ENCODE data around the gene PIGR. TPM values are rescaled to one million over a fixed set of nuclear protein-coding genes. Genes with fewer than 3 reads are reported as not detected.

Gene PIGR
- total RNA-seq, 1 donor from 2014 or later = not detected

DNA sequence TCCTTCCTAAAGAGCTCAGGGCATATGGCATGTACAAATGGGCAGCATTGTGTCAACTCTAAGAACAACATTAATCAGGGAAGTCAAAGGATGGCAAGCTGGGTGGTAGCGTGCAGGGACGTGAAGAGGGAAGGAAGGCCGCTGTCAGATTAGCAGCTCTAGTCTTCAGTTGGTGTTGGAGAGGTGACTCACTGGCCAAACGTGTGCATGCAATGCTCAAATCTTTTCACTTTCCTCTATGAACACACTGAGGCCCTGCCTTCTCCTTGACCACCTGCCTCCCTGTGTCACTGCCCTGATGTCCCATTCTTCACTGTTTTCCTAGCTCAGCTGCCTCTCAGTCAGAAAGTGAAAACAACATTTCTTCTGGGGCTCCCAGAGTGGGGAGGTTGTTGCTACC, 5.9 kb upstream of the PIGR start:
- H3K4me1 Mint-ChIP-seq (ENCODE audit: low read depth, unreplicated experiment) = no peaks in the 10 kb centered on the region
- TF ChIP-seq, protein P1, sequence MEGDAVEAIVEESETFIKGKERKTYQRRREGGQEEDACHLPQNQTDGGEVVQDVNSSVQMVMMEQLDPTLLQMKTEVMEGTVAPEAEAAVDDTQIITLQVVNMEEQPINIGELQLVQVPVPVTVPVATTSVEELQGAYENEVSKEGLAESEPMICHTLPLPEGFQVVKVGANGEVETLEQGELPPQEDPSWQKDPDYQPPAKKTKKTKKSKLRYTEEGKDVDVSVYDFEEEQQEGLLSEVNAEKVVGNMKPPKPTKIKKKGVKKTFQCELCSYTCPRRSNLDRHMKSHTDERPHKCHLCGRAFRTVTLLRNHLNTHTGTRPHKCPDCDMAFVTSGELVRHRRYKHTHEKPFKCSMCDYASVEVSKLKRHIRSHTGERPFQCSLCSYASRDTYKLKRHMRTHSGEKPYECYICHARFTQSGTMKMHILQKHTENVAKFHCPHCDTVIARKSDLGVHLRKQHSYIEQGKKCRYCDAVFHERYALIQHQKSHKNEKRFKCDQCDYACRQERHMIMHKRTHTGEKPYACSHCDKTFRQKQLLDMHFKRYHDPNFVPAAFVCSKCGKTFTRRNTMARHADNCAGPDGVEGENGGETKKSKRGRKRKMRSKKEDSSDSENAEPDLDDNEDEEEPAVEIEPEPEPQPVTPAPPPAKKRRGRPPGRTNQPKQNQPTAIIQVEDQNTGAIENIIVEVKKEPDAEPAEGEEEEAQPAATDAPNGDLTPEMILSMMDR (IDR thresholded peaks at IDR 0.05; ENCODE audit: partially characterized antibody, unreplicated experiment) = no peak
- no peak overlapping the region for H3K27ac Mint-ChIP-seq (ENCODE audit: unreplicated experiment)
- peaks cover 2% of the 10 kb centered on the region for H3K27me3 Mint-ChIP-seq (ENCODE audit: unreplicated experiment)
- no peak overlapping the region for H3K4me3 Mint-ChIP-seq (ENCODE audit: unreplicated experiment)
- H3K9me3 Mint-ChIP-seq (ENCODE audit: unreplicated experiment) = no peaks in the 10 kb centered on the region
- no peak for DNase-seq
- peaks cover 4% of the 10 kb centered on the region for H3K36me3 Mint-ChIP-seq (ENCODE audit: unreplicated experiment)

DNA sequence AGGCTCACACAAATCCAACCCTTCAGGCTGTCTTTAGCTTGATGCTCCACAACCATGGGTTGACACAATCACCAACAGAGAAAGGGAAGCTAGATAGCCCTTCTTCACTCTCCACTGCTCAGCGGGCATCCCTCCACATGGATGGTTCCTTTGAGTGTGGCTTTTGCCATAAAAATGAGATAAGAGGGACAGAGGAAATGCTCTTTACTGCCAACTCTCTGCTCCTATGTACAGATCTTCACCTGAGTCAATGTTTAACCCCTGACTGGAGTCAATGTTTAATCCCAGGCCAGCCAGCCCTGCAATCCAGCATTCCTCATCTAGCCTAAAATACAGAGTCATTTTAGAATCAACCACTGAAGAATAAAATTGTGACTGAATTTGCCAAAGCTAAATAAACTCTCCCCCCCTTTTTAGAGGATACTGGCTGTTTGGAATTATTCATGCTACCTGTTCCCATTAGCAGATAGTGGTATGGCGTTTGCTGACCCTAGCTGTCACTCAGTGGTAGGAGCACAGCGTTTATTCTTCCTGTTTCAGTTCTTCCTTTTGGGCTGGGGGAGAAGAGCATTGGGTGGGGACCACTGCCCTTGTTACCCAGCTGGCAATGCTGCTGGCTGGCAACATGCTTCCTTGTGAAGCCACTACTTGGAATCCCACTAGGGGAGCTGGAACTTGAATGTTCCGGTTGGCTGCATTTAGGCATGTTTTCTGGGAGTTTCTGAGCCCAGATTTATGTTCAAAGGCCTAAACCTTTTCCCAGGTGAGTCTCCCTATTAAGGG, 5.2 kb upstream of the PIGR start:
- H3K4me1 Mint-ChIP-seq (ENCODE audit: low read depth, unreplicated experiment) = no peaks in the 10 kb centered on the region
- H3K9me3 Mint-ChIP-seq (ENCODE audit: unreplicated experiment) = no peaks in the 10 kb centered on the region
- no peak overlapping the region for H3K27ac Mint-ChIP-seq (ENCODE audit: unreplicated experiment)
- no peak overlapping the region for H3K4me3 Mint-ChIP-seq (ENCODE audit: unreplicated experiment)
- no peak for DNase-seq
- TF ChIP-seq, protein P1 (IDR thresholded peaks at IDR 0.05; ENCODE audit: partially characterized antibody, unreplicated experiment) = no peak
- H3K27me3 Mint-ChIP-seq (ENCODE audit: unreplicated experiment) = peaks cover 2% of the 10 kb centered on the region
- peaks cover 4% of the 10 kb centered on the region for H3K36me3 Mint-ChIP-seq (ENCODE audit: unreplicated experiment)

DNA sequence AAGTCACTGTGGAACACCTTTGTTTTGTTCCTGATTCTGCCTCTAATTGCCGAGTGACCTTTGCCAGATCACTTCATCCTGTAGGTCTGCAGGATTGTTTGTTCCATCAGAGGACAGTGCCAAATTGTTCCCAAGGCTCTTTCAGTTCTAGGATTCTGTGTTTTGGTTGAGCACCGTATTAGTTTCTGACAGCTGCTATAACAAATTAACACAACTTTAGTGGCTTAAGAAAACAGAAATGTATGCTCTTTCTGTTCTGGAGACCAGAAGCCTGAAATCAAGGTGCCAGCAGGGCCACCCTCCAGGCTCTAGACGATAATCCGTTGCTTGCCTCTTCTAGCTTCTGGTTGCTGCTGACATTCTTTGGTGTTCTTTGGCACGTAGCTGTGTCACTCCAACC, 3.4 kb upstream of the PIGR start:
- no peaks in the 10 kb centered on the region for H3K9me3 Mint-ChIP-seq (ENCODE audit: unreplicated experiment)
- H3K4me3 Mint-ChIP-seq (ENCODE audit: unreplicated experiment) = no peak overlapping the region
- no peak overlapping the region for H3K27ac Mint-ChIP-seq (ENCODE audit: unreplicated experiment)
- DNase-seq = no peak
- TF ChIP-seq, protein P1 (IDR thresholded peaks at IDR 0.05; ENCODE audit: partially characterized antibody, unreplicated experiment) = no peak
- H3K27me3 Mint-ChIP-seq (ENCODE audit: unreplicated experiment) = no peaks in the 10 kb centered on the region
- H3K4me1 Mint-ChIP-seq (ENCODE audit: low read depth, unreplicated experiment) = no peaks in the 10 kb centered on the region
- H3K36me3 Mint-ChIP-seq (ENCODE audit: unreplicated experiment) = peaks cover 4% of the 10 kb centered on the region

DNA sequence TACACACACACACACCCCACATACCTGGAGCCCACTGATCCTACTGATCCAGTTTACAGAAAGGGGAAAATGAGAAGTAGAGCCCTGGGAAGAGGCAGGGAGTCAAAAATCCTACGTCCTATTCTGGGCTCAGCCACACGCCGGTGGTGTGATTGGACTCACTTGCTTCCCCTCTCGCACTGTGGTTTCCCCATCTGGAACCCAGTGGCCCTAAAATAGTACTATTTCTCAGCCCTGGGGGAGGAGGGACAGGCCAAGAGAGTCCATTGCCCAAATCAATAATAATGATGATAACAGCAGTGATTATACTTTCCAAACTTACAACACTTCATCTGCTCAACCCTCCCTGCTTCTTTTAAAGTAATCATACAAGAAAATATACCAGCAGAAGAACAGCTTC, 2.9 kb upstream of the PIGR start:
- peaks cover 4% of the 10 kb centered on the region for H3K36me3 Mint-ChIP-seq (ENCODE audit: unreplicated experiment)
- H3K9me3 Mint-ChIP-seq (ENCODE audit: unreplicated experiment) = no peaks in the 10 kb centered on the region
- H3K4me3 Mint-ChIP-seq (ENCODE audit: unreplicated experiment) = no peak overlapping the region
- TF ChIP-seq, protein P1 (IDR thresholded peaks at IDR 0.05; ENCODE audit: partially characterized antibody, unreplicated experiment) = no peak
- H3K27ac Mint-ChIP-seq (ENCODE audit: unreplicated experiment) = no peak overlapping the region
- no peak for DNase-seq
- no peaks in the 10 kb centered on the region for H3K4me1 Mint-ChIP-seq (ENCODE audit: low read depth, unreplicated experiment)
- no peaks in the 10 kb centered on the region for H3K27me3 Mint-ChIP-seq (ENCODE audit: unreplicated experiment)

DNA sequence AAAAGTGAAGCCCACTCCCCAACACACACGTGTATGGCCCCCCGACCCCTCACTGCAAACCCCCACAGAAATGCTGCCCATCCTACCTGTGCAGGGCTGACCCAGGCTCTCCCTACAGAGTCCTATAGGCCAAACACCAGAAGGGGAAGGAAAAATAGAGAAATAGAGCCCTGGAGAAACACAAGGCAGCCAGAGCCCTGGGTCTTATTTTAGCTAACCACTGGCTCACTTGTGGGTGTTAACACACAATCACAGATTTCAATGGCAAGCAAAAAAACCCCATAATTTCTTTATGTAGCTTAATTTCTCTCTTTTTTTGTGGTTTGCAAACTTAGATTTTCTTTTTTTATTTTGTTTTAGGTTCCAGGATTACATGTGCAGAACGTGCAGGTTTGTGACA, 989 bp upstream of the PIGR start:
- DNase-seq = no peak
- no peaks in the 10 kb centered on the region for H3K36me3 Mint-ChIP-seq (ENCODE audit: unreplicated experiment)
- TF ChIP-seq, protein P1 (IDR thresholded peaks at IDR 0.05; ENCODE audit: partially characterized antibody, unreplicated experiment) = no peak
- H3K9me3 Mint-ChIP-seq (ENCODE audit: unreplicated experiment) = no peaks in the 10 kb centered on the region
- no peak overlapping the region for H3K4me3 Mint-ChIP-seq (ENCODE audit: unreplicated experiment)
- no peaks in the 10 kb centered on the region for H3K4me1 Mint-ChIP-seq (ENCODE audit: low read depth, unreplicated experiment)
- H3K27me3 Mint-ChIP-seq (ENCODE audit: unreplicated experiment) = peaks cover 4% of the 10 kb centered on the region
- H3K27ac Mint-ChIP-seq (ENCODE audit: unreplicated experiment) = no peak overlapping the region
